ENCODE data around the gene PRODH. TPM values are rescaled to one million over a fixed set of nuclear protein-coding genes. Genes with fewer than 3 reads are reported as not detected.
"Not testable (repeated sequence)": the region's sequence is repeated elsewhere in the genome, so short reads cannot be mapped to it uniquely, and the experiment has no call there.

Gene PRODH
- total and polyA plus RNA-seq, 10 donors: 0.55 to 4.0 (median 0.70) TPM; not detected in 3

DNA sequence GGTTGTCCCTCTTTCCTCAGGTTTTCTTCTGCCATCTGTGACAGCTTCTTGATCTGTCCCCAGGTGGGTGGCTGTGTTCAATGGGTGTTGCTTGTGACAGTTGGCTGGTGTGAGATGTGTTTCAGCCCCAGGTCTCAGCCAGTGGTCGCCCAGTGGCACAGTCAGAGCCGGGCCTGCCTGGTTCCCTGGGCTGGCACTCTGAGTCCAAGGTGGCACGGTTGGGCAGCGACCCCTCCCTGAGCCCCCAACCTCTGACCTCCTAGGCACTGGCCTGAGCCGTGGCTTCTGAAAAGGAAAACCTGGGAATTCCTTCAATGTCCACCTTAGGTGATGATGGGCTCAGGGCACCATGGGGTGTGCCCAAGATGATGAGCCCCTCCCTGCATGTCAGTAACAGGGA is 14.0 kb upstream of the PRODH start:
- no peak overlapping the region for H3K4me3 ChIP-seq
- no peaks in the 10 kb centered on the region for H3K9me3 ChIP-seq
- H3K4me1 ChIP-seq: no peaks in the 10 kb centered on the region
- 70 to 87% (median 84%) methylated on average over 4 to 5 of the region's 5 CpGs for WGBS, 5 donors
- DNase-seq: no peak
- intact Hi-C loops (cut with DNase I; ENCODE audit: low total_unique reads): no loop called here
- no peaks in the 10 kb centered on the region for H3K36me3 ChIP-seq
- H3K27me3 ChIP-seq (replicated peaks in 1 of 7): peaks cover 0 to 51% (median 0%) of the 10 kb centered on the region in 7 donors
- no peak overlapping the region for H3K27ac ChIP-seq
- TF ChIP-seq, protein P1, sequence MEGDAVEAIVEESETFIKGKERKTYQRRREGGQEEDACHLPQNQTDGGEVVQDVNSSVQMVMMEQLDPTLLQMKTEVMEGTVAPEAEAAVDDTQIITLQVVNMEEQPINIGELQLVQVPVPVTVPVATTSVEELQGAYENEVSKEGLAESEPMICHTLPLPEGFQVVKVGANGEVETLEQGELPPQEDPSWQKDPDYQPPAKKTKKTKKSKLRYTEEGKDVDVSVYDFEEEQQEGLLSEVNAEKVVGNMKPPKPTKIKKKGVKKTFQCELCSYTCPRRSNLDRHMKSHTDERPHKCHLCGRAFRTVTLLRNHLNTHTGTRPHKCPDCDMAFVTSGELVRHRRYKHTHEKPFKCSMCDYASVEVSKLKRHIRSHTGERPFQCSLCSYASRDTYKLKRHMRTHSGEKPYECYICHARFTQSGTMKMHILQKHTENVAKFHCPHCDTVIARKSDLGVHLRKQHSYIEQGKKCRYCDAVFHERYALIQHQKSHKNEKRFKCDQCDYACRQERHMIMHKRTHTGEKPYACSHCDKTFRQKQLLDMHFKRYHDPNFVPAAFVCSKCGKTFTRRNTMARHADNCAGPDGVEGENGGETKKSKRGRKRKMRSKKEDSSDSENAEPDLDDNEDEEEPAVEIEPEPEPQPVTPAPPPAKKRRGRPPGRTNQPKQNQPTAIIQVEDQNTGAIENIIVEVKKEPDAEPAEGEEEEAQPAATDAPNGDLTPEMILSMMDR (IDR thresholded peaks at IDR 0.05 in 8 of 11, conservative IDR thresholded peaks at IDR 0.05 in 3 of 11): no peak
- TF ChIP-seq POLR2A (IDR thresholded peaks at IDR 0.05) (no peak), POLR2AphosphoS5 (IDR thresholded peaks at IDR 0.05) (no peak)

DNA sequence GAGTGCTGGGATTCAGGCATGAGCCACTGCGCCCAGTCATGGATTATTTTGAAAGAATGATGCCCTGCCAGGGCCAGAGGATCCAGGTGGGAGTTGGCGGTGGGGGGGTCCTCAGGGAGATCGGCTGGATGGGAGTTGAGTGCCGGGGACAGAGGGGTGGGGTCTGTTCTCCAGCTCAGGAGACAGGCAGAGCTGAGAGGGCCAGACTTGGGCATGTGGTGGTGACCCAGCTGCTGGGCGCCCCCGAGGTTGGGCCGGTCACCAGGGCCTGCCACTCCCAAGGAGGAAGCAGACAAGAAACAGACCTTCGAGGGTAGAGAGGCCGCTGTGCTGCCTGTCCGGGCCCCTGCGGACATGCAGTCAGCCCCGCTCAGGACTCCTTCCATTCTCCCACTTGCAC is 11.8 kb upstream of the PRODH start:
- TF ChIP-seq POLR2A (IDR thresholded peaks at IDR 0.05) (no peak), POLR2AphosphoS5 (IDR thresholded peaks at IDR 0.05) (no peak)
- TF ChIP-seq, protein P1 (IDR thresholded peaks at IDR 0.05 in 8 of 11, conservative IDR thresholded peaks at IDR 0.05 in 3 of 11): no peak
- no peak for DNase-seq
- Histone ChIP-seq H3K36me3 (no peaks in the 10 kb centered on the region), H3K9me3 (no peaks in the 10 kb centered on the region), H3K27ac (no peak overlapping the region), H3K4me3 (no peak overlapping the region), H3K4me1 (no peaks in the 10 kb centered on the region), H3K27me3 (replicated peaks in 1 of 7) (peaks cover 0 to 37% (median 0%) of the 10 kb centered on the region in 7 donors)
- WGBS, 5 donors: 71 to 77% (median 73%) methylated on average over 9 to 12 of the region's 12 CpGs
- intact Hi-C loops (cut with DNase I; ENCODE audit: low total_unique reads): no loop called here

DNA sequence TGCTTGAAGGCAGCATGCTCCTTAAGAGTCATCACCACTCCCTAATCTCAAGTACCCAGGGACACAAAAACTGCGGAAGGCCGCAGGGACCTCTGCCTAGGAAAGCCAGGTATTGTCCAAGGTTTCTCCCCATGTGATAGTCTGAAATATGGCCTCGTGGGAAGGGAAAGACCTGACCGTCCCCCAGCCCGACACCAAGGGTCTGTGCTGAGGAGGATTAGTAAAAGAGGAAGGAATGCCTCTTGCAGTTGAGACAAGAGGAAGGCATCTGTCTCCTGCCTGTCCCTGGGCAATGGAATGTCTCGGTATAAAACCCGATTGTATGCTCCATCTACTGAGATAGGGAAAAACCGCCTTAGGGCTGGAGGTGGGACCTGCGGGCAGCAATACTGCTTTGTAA is 11.0 kb upstream of the PRODH start:
- H3K36me3 ChIP-seq; H3K4me1 ChIP-seq; DNase-seq; H3K4me3 ChIP-seq; H3K9me3 ChIP-seq; H3K27ac ChIP-seq; intact Hi-C loops (cut with DNase I; ENCODE audit: low total_unique reads): not testable (repeated sequence)
- H3K27me3 ChIP-seq (replicated peaks in 1 of 7): peaks cover 0 to 34% (median 0%) of the 10 kb centered on the region in 7 donors
- 19 to 83% (median 62%) methylated on average over 2 to 6 of the region's 9 CpGs for WGBS, 5 donors

DNA sequence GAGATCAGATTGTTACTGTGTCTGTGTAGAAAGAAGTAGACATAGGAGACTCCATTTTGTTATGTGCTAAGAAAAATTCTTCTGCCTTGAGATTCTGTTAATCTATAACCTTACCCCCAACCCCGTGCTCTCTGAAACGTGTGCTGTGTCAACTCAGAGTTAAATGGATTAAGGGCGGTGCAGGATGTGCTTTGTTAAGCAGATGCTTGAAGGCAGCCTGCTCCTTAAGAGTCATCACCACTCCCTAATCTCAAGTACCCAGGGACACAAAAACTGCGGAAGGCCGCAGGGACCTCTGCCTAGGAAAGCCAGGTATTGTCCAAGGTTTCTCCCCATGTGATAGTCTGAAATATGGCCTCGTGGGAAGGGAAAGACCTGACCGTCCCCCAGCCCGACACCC is 2.6 kb upstream of the PRODH start:
- H3K27ac ChIP-seq; H3K9me3 ChIP-seq; H3K36me3 ChIP-seq; H3K4me3 ChIP-seq; DNase-seq; H3K27me3 ChIP-seq (replicated peaks in 1 of 7); H3K4me1 ChIP-seq; intact Hi-C loops (cut with DNase I; ENCODE audit: low total_unique reads): not testable (repeated sequence)
- WGBS, 5 donors: 32 to 59% (median 49%) methylated on average over 3 to 5 of the region's 8 CpGs; no CpG with 5 or more reads in 2 of the 5 donors

DNA sequence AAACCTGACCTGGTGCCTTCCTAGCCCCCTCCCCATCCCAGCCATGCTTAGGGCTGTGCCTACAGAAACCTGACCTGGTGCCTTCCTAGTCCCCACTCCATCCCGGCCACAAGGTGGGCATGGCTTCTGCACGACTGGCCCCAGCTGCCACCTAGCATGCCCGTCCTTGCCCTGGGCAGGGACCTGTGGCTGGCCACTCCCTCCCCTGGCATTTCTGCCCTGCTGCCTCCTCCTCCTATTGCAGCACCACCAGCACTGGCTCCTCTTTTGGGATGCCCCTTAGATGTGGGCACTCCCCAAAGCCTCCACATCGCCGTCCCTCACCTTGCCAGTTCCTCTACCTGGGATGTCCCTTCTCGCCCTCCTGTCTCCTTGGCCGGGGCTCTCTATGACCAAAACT is 1.4 kb downstream of the PRODH start:
- DNase-seq, H3K4me1 ChIP-seq: not testable (repeated sequence)
- WGBS, 5 donors: no CpG with 5 or more reads among the region's 7 CpGs

DNA sequence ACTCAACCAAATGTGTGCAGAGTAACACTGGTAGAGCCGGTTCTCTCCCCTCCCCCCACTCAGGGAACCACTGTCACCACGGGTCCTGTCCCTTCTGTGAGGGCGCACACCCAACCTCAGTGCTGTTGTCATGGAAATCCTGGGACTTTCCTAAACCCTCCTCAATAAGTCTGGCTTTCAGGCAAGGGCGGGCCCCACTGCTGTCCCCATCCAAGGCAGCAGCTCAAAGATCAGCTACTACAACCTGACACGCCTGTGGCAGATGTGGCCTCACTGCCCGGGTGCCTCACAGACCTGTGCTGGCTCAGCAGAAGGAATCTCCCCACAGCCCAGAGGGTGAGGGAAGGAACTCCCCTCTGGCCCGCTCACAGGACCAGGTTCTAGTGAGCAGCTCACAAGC is 2.2 kb downstream of the PRODH start:
- no CpG with 5 or more reads among the region's 7 CpGs for WGBS, 5 donors
- Histone ChIP-seq H3K36me3 (no peaks in the 10 kb centered on the region), H3K4me1 (no peaks in the 10 kb centered on the region), H3K27me3 (replicated peaks in 1 of 7) (no peaks in the 10 kb centered on the region), H3K4me3 (no peak overlapping the region), H3K27ac (no peak overlapping the region), H3K9me3 (no peaks in the 10 kb centered on the region)
- TF ChIP-seq POLR2A (IDR thresholded peaks at IDR 0.05) (no peak), POLR2AphosphoS5 (IDR thresholded peaks at IDR 0.05) (no peak)
- TF ChIP-seq, protein P1 (IDR thresholded peaks at IDR 0.05 in 8 of 11, conservative IDR thresholded peaks at IDR 0.05 in 3 of 11): no peak
- intact Hi-C loops (cut with DNase I; ENCODE audit: low total_unique reads): no loop called here
- no peak for DNase-seq

More for the DNA sequence above, 1.4 kb downstream of the PRODH start:
- H3K27me3 ChIP-seq (replicated peaks in 1 of 7); H3K36me3 ChIP-seq; H3K27ac ChIP-seq; H3K4me3 ChIP-seq; H3K9me3 ChIP-seq; intact Hi-C loops (cut with DNase I; ENCODE audit: low total_unique reads): not testable (repeated sequence)

Measured in spleen (tissue), 11 donors.